Measurements from ENCODE around the gene UGT8.

UGT8 gene

GRCh38 chr4:114606245-114606644, 7.6 kb downstream of the UGT8 start:
- TF ChIP-seq BACH2 (CRISPR knock-in tag; IDR thresholded peaks at IDR 0.05; ENCODE audit: borderline replicate concordance): no peak
- no peak for TF ChIP-seq TCF4 (CRISPR knock-in tag; IDR thresholded peaks at IDR 0.05; ENCODE audit: borderline replicate concordance)
- no peak for TF ChIP-seq TOX (CRISPR knock-in tag; IDR thresholded peaks at IDR 0.05; ENCODE audit: borderline replicate concordance)
- no peak for TF ChIP-seq ZFP3 (CRISPR knock-in tag; IDR thresholded peaks at IDR 0.05)
- TF ChIP-seq OSR1 (CRISPR knock-in tag; IDR thresholded peaks at IDR 0.05): no peak
- no peak for TF ChIP-seq POU6F1 (CRISPR knock-in tag; IDR thresholded peaks at IDR 0.05; ENCODE audit: borderline replicate concordance, low read depth)
- TF ChIP-seq PPARA (CRISPR knock-in tag; IDR thresholded peaks at IDR 0.05; ENCODE audit: borderline replicate concordance): no peak
- no peak for TF ChIP-seq ESRRG (CRISPR knock-in tag; IDR thresholded peaks at IDR 0.05)
- no peak for TF ChIP-seq ZNF70 (CRISPR knock-in tag; IDR thresholded peaks at IDR 0.05)
- TF ChIP-seq CREB5 (CRISPR knock-in tag; IDR thresholded peaks at IDR 0.05; ENCODE audit: low read depth): no peak
- TF ChIP-seq ZNF565 (CRISPR knock-in tag; conservative IDR thresholded peaks at IDR 0.05; ENCODE audit: low read depth): no peak
- no peak for TF ChIP-seq ISL1 (CRISPR knock-in tag; IDR thresholded peaks at IDR 0.05)
- TF ChIP-seq ZNF8 (CRISPR knock-in tag; IDR thresholded peaks at IDR 0.05): no peak
- no peak for TF ChIP-seq ARNTL (CRISPR knock-in tag; IDR thresholded peaks at IDR 0.05; ENCODE audit: borderline replicate concordance, low read depth)
- TF ChIP-seq RARB (CRISPR knock-in tag; IDR thresholded peaks at IDR 0.05): no peak
- no peak for ATAC-seq

- no peak for TF ChIP-seq ZFP3 (CRISPR knock-in tag; IDR thresholded peaks at IDR 0.05)
- TF ChIP-seq OSR1 (CRISPR knock-in tag; IDR thresholded peaks at IDR 0.05): no peak
- TF ChIP-seq PPARA (CRISPR knock-in tag; IDR thresholded peaks at IDR 0.05; ENCODE audit: borderline replicate concordance): no peak
- TF ChIP-seq POU6F1 (CRISPR knock-in tag; IDR thresholded peaks at IDR 0.05; ENCODE audit: borderline replicate concordance, low read depth): no peak
- TF ChIP-seq RARB (CRISPR knock-in tag; IDR thresholded peaks at IDR 0.05): no peak
- TF ChIP-seq BACH2 (CRISPR knock-in tag; IDR thresholded peaks at IDR 0.05; ENCODE audit: borderline replicate concordance): no peak
- TF ChIP-seq CSDC2 (CRISPR knock-in tag; IDR thresholded peaks at IDR 0.05): no peak
- TF ChIP-seq TOX (CRISPR knock-in tag; IDR thresholded peaks at IDR 0.05; ENCODE audit: borderline replicate concordance): no peak
- TF ChIP-seq CSRNP3 (CRISPR knock-in tag; IDR thresholded peaks at IDR 0.05): no peak
- TF ChIP-seq ZFP30 (CRISPR knock-in tag; IDR thresholded peaks at IDR 0.05): no peak
- no peak for TF ChIP-seq ZC3H10 (CRISPR knock-in tag; IDR thresholded peaks at IDR 0.05)
- no peak for TF ChIP-seq TCF4 (CRISPR knock-in tag; IDR thresholded peaks at IDR 0.05; ENCODE audit: borderline replicate concordance)
- TF ChIP-seq SNAI2 (CRISPR knock-in tag; IDR thresholded peaks at IDR 0.05): no peak
- no peak for TF ChIP-seq ZNF70 (CRISPR knock-in tag; IDR thresholded peaks at IDR 0.05)
- no peak for TF ChIP-seq ZNF8 (CRISPR knock-in tag; IDR thresholded peaks at IDR 0.05)
- no peak for TF ChIP-seq TSHZ2 (CRISPR knock-in tag; IDR thresholded peaks at IDR 0.05)
- no peak for TF ChIP-seq CREB5 (CRISPR knock-in tag; IDR thresholded peaks at IDR 0.05; ENCODE audit: low read depth)
- no peak for TF ChIP-seq PATZ1 (CRISPR knock-in tag; IDR thresholded peaks at IDR 0.05; ENCODE audit: borderline replicate concordance)
- ATAC-seq: no peak
These were observed 8.4 kb downstream of the UGT8 start for GRCh38 chr4:114607056-114607455.

Data from SK-N-SH treated with all-trans-retinoic acid at 6 μM for 48 hours (cell line).